Spleen (tissue), 11 donors: ENCODE data around the gene PDZK1IP1. TPM values are rescaled to one million over a fixed set of nuclear protein-coding genes. Genes with fewer than 3 reads are reported as not detected.

Experiments used
- DNase-seq: peaks from one replicate; pipeline ENCODE4 v3.0.0-alpha.2; 2020
- H3K27ac ChIP-seq, 8 donors: fragments of 200-600 bp; sonication (generic) in 7 of 8; 1 replicate in 4 of 8; 2 replicates in 4 of 8; pipeline versions ENCODE4 v1.5.0 to v1.8.0; 2016 to 2021; ENCODE audit warnings: inconsistent platforms in 4 of 8, mild to moderate bottlenecking in 4 of 8, moderate library complexity in 1 of 8
- H3K27me3 ChIP-seq, 7 donors: fragments of 200-600 bp; sonication (generic) in 6 of 7; replicated peaks in 1 of 7; 1 replicate in 4 of 7; 2 replicates in 3 of 7; pipeline versions ENCODE4 v1.5.0 to v1.8.0; 2016 to 2021; ENCODE audit warnings: inconsistent platforms in 3 of 7, mild to moderate bottlenecking in 1 of 7
- H3K36me3 ChIP-seq, 6 donors: fragments of 200-600 bp; sonication (generic) in 5 of 6; 1 replicate in 4 of 6; 2 replicates in 2 of 6; pipeline versions ENCODE4 v1.5.0 to v1.8.0; 2016 to 2021; ENCODE audit warnings: inconsistent platforms in 2 of 6
- H3K4me1 ChIP-seq, 6 donors: fragments of 200-600 bp; sonication (generic) in 5 of 6; 1 replicate in 3 of 6; 2 replicates in 3 of 6; pipeline versions ENCODE4 v1.5.0 to v1.8.0; 2016 to 2021; ENCODE audit warnings: inconsistent platforms in 3 of 6
- H3K4me3 ChIP-seq, 8 donors: fragments of 200-600 bp; sonication (generic) in 7 of 8; 1 replicate in 4 of 8; 2 replicates in 4 of 8; pipeline versions ENCODE4 v1.5.0 to v1.8.0; 2016 to 2021; ENCODE audit warnings: inconsistent platforms in 4 of 8, mild to moderate bottlenecking in 4 of 8, moderate library complexity in 2 of 8
- H3K9me3 ChIP-seq, 8 donors: fragments of 200-600 bp; sonication (generic) in 7 of 8; 1 replicate in 4 of 8; 2 replicates in 4 of 8; pipeline versions ENCODE4 v1.5.0 to v1.8.0; 2016 to 2021; ENCODE audit warnings: inconsistent platforms in 4 of 8
- POLR2A ChIP-seq, 3 donors: fragments of 450-650 bp; IDR thresholded peaks; one replicate each; pipeline ENCODE4 v1.5.1; 2017; ENCODE audit warnings: antibody characterized with exemption in 3 of 3, mild to moderate bottlenecking in 1 of 3
- POLR2AphosphoS5 ChIP-seq, 3 donors: sonication (generic); formaldehyde crosslinking; IDR thresholded peaks; one replicate each; pipeline ENCODE4 v1.5.1; 2017; ENCODE audit warnings: antibody characterized with exemption in 3 of 3
- WGBS, 5 donors: extraction: QIAGEN DNeasy Blood & Tissue Kit in 3 of 5; methylation state at CpG; one replicate each; pipeline versions ENCODE4 v1.1.5 to v1.1.7; 2013 to 2018; 5-methylcytosine and 5-hydroxymethylcytosine counted together
- intact Hi-C: fragments of 100-400 bp; cut with DNase I; formaldehyde crosslinking; loops from one replicate; pipeline ENCODE4 v1.15.0; 2023; ENCODE audit warnings: low total_unique reads
- polyA plus RNA-seq, 3 donors: library from polyadenylated mRNA; stranded (reverse); fragments of 200-250 nt; gene quantifications; one replicate each; pipeline ENCODE4 v1.2.1, GENCODE V29; 2013
- total RNA-seq, 7 donors: library from RNA; depleted of rRNA in 3 of 7; stranded (reverse); fragments of >200 nt in 3 of 7; fragmentation: NEBNext Ultra II Directional in 4 of 7; extraction: Animal tissue kit (Norgen Biotek cat#: 25700) in 4 of 7; gene quantifications; one replicate each; pipeline versions ENCODE4 v1.1.0 to v1.2.1, GENCODE V29; 2016 to 2021
- TF ChIP-seq, protein P1 (sequence below), 11 experiments: fragments of 200-600 bp in 7 of 11; fragments of 450-650 bp in 4 of 11; sonication (generic) in 4 of 11; IDR thresholded peaks in 8 of 11; conservative IDR thresholded peaks in 3 of 11; 1 replicate in 7 of 11; 2 replicates in 4 of 11; pipeline versions ENCODE4 v1.4.0 to v1.8.0; 2016 to 2021; ENCODE audit warnings: antibody characterized with exemption in 11 of 11, inconsistent platforms in 4 of 11, mild to moderate bottlenecking in 1 of 11
- donor health status: healthy with polysubstance abuse.
- donor health status: DM: no; HTN: no; CAD: no; lungs with moderate emphysema.
- donor health status: DM: no; HTN: no; CAD: no.
- donor health status: Bipolar disorder and iron deficiency.
- donor health status: healthy.
- donor health status: DM: no; HTN: no; CAD: no.
- donor health status: DM: yes; HTN: yes; CAD: no.

PDZK1IP1 gene
- total and polyA plus RNA-seq, 10 donors = 0.22 to 11.0 (median 3.6) TPM

DNA sequence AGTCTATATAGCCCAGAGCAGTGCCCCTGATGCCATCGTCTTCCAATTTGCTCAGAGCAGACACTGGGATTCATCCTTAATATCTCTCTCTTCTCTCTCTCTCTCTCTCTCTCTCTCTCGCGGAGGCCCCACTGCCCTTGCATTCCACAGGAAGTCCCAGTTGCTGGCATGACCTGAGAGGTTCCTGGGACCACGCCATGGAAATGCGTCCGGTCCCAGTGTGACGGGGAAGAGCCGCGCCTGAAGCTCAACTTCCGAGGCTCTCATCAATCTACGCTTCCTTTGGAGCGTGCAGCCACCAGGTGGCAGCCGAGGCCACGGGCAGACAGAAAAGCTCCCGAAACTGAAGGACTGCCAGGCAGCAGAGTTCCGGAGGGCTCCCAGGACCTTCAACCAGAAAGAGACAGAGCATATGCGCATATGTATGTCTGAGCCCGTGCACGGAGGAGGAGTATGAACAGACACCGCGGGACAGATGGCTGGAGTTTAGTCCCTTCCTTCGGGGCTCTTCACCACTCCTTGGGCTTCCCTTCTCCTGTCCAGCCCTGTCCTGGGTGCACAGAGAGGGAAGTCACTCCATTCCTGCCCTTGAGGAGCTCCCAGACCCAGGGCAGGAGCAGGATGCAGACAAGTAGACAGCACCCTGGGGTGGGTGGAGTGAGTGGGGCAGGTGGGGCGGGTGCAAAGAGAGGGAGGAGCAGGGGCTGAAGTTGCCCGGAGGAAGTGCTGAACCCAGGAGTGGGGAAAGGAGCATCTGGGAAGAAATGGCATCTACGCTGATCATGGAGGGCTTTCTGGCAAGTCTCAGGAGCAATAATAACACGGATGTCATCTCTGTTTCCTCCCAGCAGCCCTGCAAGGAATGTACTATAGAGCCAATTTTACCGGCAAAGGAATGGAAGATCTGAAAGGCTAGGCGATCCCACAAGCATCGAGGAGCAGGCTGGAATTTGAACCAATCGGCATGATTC is 10.5 kb downstream of the PDZK1IP1 start:
- DNase-seq = peak; percentile 90
- Histone ChIP-seq H3K4me1 (peaks cover 0 to 20% (median 10%) of the 10 kb centered on the region in 6 donors), H3K9me3 (no peaks in the 10 kb centered on the region), H3K27me3 (peaks cover 0 to 65% (median 4%) of the 10 kb centered on the region in 7 donors), H3K36me3 (no peaks in the 10 kb centered on the region), H3K27ac (peak overlapping the region in 1 of 8 donors; percentile 55), H3K4me3 (peak overlapping the region in 7 of 8 donors; percentile 15 to 65 (median 24))
- TF ChIP-seq POLR2A (IDR thresholded peaks at IDR 0.05) = no peak
- TF ChIP-seq POLR2AphosphoS5 (IDR thresholded peaks at IDR 0.05) = peak; percentile 56 to 63 (median 58)
- TF ChIP-seq, protein P1, sequence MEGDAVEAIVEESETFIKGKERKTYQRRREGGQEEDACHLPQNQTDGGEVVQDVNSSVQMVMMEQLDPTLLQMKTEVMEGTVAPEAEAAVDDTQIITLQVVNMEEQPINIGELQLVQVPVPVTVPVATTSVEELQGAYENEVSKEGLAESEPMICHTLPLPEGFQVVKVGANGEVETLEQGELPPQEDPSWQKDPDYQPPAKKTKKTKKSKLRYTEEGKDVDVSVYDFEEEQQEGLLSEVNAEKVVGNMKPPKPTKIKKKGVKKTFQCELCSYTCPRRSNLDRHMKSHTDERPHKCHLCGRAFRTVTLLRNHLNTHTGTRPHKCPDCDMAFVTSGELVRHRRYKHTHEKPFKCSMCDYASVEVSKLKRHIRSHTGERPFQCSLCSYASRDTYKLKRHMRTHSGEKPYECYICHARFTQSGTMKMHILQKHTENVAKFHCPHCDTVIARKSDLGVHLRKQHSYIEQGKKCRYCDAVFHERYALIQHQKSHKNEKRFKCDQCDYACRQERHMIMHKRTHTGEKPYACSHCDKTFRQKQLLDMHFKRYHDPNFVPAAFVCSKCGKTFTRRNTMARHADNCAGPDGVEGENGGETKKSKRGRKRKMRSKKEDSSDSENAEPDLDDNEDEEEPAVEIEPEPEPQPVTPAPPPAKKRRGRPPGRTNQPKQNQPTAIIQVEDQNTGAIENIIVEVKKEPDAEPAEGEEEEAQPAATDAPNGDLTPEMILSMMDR (IDR thresholded peaks at IDR 0.05 in 8 of 11, conservative IDR thresholded peaks at IDR 0.05 in 3 of 11) = peak; percentile 62 to 88 (median 83)
- 6 to 13% (median 10%) methylated on average over 25 to 29 of the region's 30 CpGs for WGBS, 5 donors
- intact Hi-C loops = loop anchor here (5.0 kb wide), 1 partner anchor 533 kb away; no protein-coding TSS in a partner anchor

DNA sequence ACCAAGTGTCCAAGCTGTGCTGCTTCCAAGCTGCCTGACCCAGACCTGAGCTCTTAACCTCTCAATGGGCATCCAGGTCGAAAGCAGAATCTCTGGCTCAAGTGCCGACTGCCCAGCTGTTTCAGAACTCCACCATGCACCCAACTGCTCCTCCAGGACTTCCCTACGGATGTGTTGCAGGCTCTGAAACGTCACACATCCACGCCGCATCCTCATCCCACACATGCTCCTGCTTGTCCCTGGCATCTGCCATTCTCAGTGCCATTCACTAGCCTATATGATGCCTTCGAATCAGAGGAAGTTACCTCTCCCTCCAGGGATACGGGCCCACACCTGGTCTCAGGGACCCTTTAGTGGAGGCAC is 11.2 kb downstream of the PDZK1IP1 start:
- Histone ChIP-seq H3K36me3 (no peaks in the 10 kb centered on the region), H3K27me3 (peaks cover 0 to 66% (median 4%) of the 10 kb centered on the region in 7 donors), H3K4me3 (peak overlapping the region in 1 of 8 donors; percentile 65), H3K4me1 (peaks cover 0 to 20% (median 10%) of the 10 kb centered on the region in 6 donors), H3K9me3 (no peaks in the 10 kb centered on the region), H3K27ac (peak overlapping the region in 1 of 8 donors; percentile 55)
- TF ChIP-seq, protein P1 (IDR thresholded peaks at IDR 0.05 in 8 of 11, conservative IDR thresholded peaks at IDR 0.05 in 3 of 11) = no peak
- no peak for TF ChIP-seq POLR2A (IDR thresholded peaks at IDR 0.05)
- TF ChIP-seq POLR2AphosphoS5 (IDR thresholded peaks at IDR 0.05) = no peak
- WGBS, 5 donors = 66 to 75% (median 70%) methylated on average over 8 of the region's 8 CpGs
- peak; percentile 55 for DNase-seq
- intact Hi-C loops = loop anchor here (5.0 kb wide), 1 partner anchor 534 kb away; no protein-coding TSS in a partner anchor

DNA sequence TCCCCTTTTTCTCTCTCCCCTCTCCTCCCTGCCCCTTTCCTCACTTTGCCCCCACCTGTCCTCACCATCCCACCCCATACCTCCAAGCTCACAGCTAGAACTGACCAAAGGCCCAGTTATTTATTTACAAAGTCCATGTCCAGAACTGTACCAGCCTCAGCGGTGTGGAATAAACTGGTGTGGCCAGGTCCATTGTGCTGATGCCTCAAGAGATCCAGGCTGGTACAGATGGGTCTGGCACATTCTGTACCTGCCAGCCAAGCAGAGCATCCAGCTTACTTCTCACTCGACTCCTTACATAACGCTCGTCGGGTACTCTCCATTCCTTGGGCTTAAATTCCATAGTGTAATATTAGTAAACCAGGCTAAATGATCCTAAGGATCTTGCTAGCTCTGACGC is 11.8 kb downstream of the PDZK1IP1 start:
- 88 to 90% (median 89%) methylated on average over 6 of the region's 6 CpGs for WGBS, 5 donors
- TF ChIP-seq, protein P1 (IDR thresholded peaks at IDR 0.05 in 8 of 11, conservative IDR thresholded peaks at IDR 0.05 in 3 of 11) = no peak
- TF ChIP-seq POLR2AphosphoS5 (IDR thresholded peaks at IDR 0.05) (no peak), POLR2A (IDR thresholded peaks at IDR 0.05) (no peak)
- DNase-seq = peak; percentile 17

More for the DNA sequence above, 11.8 kb downstream of the PDZK1IP1 start:
- peaks cover 0 to 2% (median under 1%) of the 10 kb centered on the region in 8 donors for H3K9me3 ChIP-seq
- peaks cover 0 to 20% (median 10%) of the 10 kb centered on the region in 6 donors for H3K4me1 ChIP-seq
- peaks cover 0 to 66% (median 4%) of the 10 kb centered on the region in 7 donors for H3K27me3 ChIP-seq
- intact Hi-C loops = loop anchor here (5.0 kb wide), 1 partner anchor 534 kb away; no protein-coding TSS in a partner anchor
- no peak overlapping the region for H3K4me3 ChIP-seq
- H3K36me3 ChIP-seq = no peaks in the 10 kb centered on the region
- no peak overlapping the region for H3K27ac ChIP-seq
